MM.1S (cell line): Measurements from ENCODE around the gene ROR2.

Experiments used
- DNase-seq: peaks from one replicate; pipeline ENCODE4 v3.0.0-alpha.2; 2015
- H2AFZ ChIP-seq: fragments of 300-600 bp; sonication (generic); 2 replicates; pipeline ENCODE4 v1.6.0; 2016; ENCODE audit warnings: antibody characterized with exemption, low read length
- H3F3A ChIP-seq: fragments of 300-600 bp; sonication (generic); 2 replicates; pipeline ENCODE4 v1.6.1; 2016; ENCODE audit warnings: mild to moderate bottlenecking, antibody characterized with exemption, low read length, moderate library complexity, mixed read lengths; ENCODE audit not compliant: insufficient read depth
- H3K27ac ChIP-seq: fragments of 300-600 bp; sonication (generic); 2 replicates; pipeline ENCODE4 v1.5.1; 2016; ENCODE audit warnings: mild to moderate bottlenecking, low read length
- H3K27me3 ChIP-seq: fragments of 300-600 bp; sonication (generic); replicated peaks from 2 replicates; pipeline ENCODE4 v1.6.0; 2016; ENCODE audit warnings: low read length; ENCODE audit not compliant: insufficient read depth
- H3K36me3 ChIP-seq: fragments of 300-600 bp; sonication (generic); replicated peaks from 2 replicates; pipeline ENCODE4 v1.6.1; 2016; ENCODE audit warnings: mild to moderate bottlenecking, low read length, mixed read lengths; ENCODE audit not compliant: insufficient read depth
- H3K4me1 ChIP-seq: fragments of 300-600 bp; sonication (generic); 2 replicates; pipeline ENCODE4 v1.6.1; 2016; ENCODE audit warnings: low read length, mixed read lengths
- H3K4me2 ChIP-seq: fragments of 300-600 bp; sonication (generic); 2 replicates; pipeline ENCODE4 v1.6.0; 2016; ENCODE audit warnings: low read depth, low read length
- H3K4me3 ChIP-seq: fragments of 300-600 bp; sonication (generic); 2 replicates; pipeline ENCODE4 v1.5.1; 2016; ENCODE audit warnings: low read length, mixed read lengths
- H3K79me2 ChIP-seq: fragments of 300-600 bp; sonication (generic); 2 replicates; pipeline ENCODE4 v1.6.1; 2016; ENCODE audit warnings: mixed run types, low read length, mixed read lengths
- H3K9ac ChIP-seq: fragments of 300-600 bp; sonication (generic); 2 replicates; pipeline ENCODE4 v1.6.1; 2016; ENCODE audit warnings: low read length, mixed read lengths
- H3K9me2 ChIP-seq: fragments of 300-600 bp; sonication (generic); replicated peaks from 2 replicates; pipeline ENCODE4 v1.6.1; 2016; ENCODE audit warnings: mild to moderate bottlenecking, low read length, mixed read lengths; ENCODE audit not compliant: insufficient read depth
- H3K9me3 ChIP-seq: fragments of 300-600 bp; sonication (generic); replicated peaks from 2 replicates; pipeline ENCODE4 v1.6.1; 2016; ENCODE audit warnings: mild to moderate bottlenecking, low read length, mixed read lengths; ENCODE audit not compliant: insufficient read depth
- H4K20me1 ChIP-seq: fragments of 300-600 bp; sonication (generic); 2 replicates; pipeline ENCODE4 v1.6.1; 2016; ENCODE audit warnings: mild to moderate bottlenecking, low read length, moderate library complexity, mixed read lengths; ENCODE audit not compliant: insufficient read depth
- EZH2 ChIP-seq: fragments of 300-600 bp; sonication (generic); optimal IDR thresholded peaks from 2 replicates; pipeline ENCODE3; 2017; ENCODE audit warnings: low read depth, mild to moderate bottlenecking, antibody characterized with exemption, low read length, mixed read lengths
- EZH2phosphoT487 ChIP-seq: fragments of 300-600 bp; sonication (generic); IDR thresholded peaks from 2 replicates; pipeline ENCODE4 v1.6.1; 2018; ENCODE audit warnings: antibody characterized with exemption, low read length
- TF ChIP-seq, protein P1 (sequence below): fragments of 300-600 bp; sonication (generic); IDR thresholded peaks from 2 replicates; pipeline ENCODE4 v1.5.1; 2016; ENCODE audit warnings: antibody characterized with exemption, low read length, mixed read lengths

The ROR2 gene

DNA sequence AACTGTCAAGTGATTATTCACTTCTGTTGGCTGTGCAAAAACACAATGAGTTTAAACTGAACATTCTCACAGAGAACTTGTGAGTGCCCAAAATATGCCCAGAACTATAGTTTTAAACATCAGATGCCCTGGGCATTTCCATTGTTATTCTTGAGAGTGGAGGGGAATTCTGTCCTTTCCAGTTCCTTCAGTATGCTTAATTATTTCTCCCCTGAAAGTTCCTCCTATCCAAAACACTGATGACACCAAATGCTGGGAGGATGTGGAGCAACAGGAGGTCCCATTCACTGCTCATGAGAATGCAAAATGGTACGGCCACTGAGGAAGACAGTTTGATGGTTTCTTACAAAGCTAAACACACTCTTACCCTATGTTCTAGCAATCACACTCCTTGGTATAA lies 55.5 kb downstream of the ROR2 start:
- Histone ChIP-seq H4K20me1 (no peaks in the 10 kb centered on the region), H3K9ac (no peak overlapping the region), H3K9me3 (no peaks in the 10 kb centered on the region), H3K27ac (no peak overlapping the region), H2AFZ (no peak overlapping the region), H3K79me2 (peaks cover 55% of the 10 kb centered on the region), H3K4me3 (no peak overlapping the region), H3K9me2 (no peaks in the 10 kb centered on the region), H3K36me3 (no peaks in the 10 kb centered on the region), H3F3A (peaks cover 6% of the 10 kb centered on the region), H3K4me2 (no peak overlapping the region), H3K27me3 (no peaks in the 10 kb centered on the region), H3K4me1 (peaks cover 9% of the 10 kb centered on the region)
- DNase-seq: no peak
- TF ChIP-seq EZH2phosphoT487 (no peak), EZH2 (no peak)
- TF ChIP-seq, protein P1, sequence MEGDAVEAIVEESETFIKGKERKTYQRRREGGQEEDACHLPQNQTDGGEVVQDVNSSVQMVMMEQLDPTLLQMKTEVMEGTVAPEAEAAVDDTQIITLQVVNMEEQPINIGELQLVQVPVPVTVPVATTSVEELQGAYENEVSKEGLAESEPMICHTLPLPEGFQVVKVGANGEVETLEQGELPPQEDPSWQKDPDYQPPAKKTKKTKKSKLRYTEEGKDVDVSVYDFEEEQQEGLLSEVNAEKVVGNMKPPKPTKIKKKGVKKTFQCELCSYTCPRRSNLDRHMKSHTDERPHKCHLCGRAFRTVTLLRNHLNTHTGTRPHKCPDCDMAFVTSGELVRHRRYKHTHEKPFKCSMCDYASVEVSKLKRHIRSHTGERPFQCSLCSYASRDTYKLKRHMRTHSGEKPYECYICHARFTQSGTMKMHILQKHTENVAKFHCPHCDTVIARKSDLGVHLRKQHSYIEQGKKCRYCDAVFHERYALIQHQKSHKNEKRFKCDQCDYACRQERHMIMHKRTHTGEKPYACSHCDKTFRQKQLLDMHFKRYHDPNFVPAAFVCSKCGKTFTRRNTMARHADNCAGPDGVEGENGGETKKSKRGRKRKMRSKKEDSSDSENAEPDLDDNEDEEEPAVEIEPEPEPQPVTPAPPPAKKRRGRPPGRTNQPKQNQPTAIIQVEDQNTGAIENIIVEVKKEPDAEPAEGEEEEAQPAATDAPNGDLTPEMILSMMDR: no peak

DNA sequence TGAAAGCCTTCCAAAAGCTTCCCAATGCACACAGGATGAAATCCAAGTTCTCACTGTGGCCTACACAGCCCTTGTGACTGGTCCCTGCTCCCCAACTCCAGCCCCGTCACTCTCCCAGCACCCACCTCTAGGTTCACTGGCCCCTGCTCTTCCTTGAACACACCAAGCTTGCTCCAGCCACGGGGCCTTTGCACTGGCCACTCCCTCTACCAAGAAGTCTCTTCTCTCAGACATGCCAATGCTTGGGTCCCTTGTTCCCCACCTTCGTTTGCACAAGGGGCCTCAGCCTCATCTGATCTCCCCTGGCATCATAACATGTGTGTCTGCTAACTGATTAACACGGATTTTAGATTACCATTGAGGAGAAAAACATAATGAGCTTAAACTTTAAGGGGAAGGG lies 56.0 kb downstream of the ROR2 start:
- H3K79me2 ChIP-seq: peaks cover 54% of the 10 kb centered on the region

DNA sequence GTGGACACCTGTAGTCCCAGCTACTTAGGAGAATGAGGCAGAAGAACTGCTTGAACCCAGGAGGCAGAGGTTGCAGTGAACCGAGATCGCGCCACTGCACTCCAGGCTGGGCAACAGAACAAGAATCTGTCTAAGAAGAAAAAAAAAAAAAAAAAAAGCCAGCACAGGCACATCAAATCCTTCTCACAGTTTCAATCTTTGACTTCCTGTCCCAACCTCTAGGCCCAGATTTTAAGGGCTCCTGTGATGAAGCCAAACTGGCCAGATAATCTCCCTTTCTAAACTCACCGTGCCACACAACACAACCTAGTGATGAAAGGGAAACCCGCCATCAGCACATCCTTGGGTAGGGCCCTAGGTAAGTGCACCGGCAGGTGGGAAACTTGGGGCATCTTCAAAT lies 58.1 kb downstream of the ROR2 start:
- H3K79me2 ChIP-seq: peaks cover 49% of the 10 kb centered on the region
- DNase-seq: peak; percentile 66

More for the DNA sequence above, 56.0 kb downstream of the ROR2 start:
- Histone ChIP-seq H3K27ac (no peak overlapping the region), H3K4me1 (peaks cover 9% of the 10 kb centered on the region), H3K4me3 (no peak overlapping the region), H3K4me2 (no peak overlapping the region), H3K36me3 (no peaks in the 10 kb centered on the region), H3K9me2 (no peaks in the 10 kb centered on the region), H3F3A (peaks cover 6% of the 10 kb centered on the region), H3K27me3 (no peaks in the 10 kb centered on the region), H4K20me1 (no peaks in the 10 kb centered on the region), H3K9me3 (no peaks in the 10 kb centered on the region), H2AFZ (no peak overlapping the region), H3K9ac (no peak overlapping the region)
- DNase-seq: no peak
- no peak for TF ChIP-seq EZH2
- TF ChIP-seq EZH2phosphoT487: no peak
- TF ChIP-seq, protein P1: no peak

More for the DNA sequence above, 58.1 kb downstream of the ROR2 start:
- Histone ChIP-seq H3K27ac (peak overlapping the region; percentile 31; the same call in 1 of the 2 replicates), H3K36me3 (no peaks in the 10 kb centered on the region), H3K9me2 (no peaks in the 10 kb centered on the region), H3K4me2 (peak overlapping the region; percentile 39; the same call in 1 of the 2 replicates), H2AFZ (no peak overlapping the region), H3K9me3 (no peaks in the 10 kb centered on the region), H3K27me3 (no peaks in the 10 kb centered on the region), H3F3A (peaks cover 6% of the 10 kb centered on the region), H3K4me3 (no peak overlapping the region), H4K20me1 (no peaks in the 10 kb centered on the region), H3K9ac (no peak overlapping the region), H3K4me1 (peaks cover 9% of the 10 kb centered on the region)
- TF ChIP-seq EZH2 (no peak), EZH2phosphoT487 (no peak)
- TF ChIP-seq, protein P1: no peak
